ENCODE measurements around the gene TOR1AIP1. TPM values are rescaled to one million over a fixed set of nuclear protein-coding genes. Genes with fewer than 3 reads are reported as not detected.

The TOR1AIP1 gene
- total and polyA plus RNA-seq, 7 donors: 13.2 to 152 (median 117) TPM

DNA sequence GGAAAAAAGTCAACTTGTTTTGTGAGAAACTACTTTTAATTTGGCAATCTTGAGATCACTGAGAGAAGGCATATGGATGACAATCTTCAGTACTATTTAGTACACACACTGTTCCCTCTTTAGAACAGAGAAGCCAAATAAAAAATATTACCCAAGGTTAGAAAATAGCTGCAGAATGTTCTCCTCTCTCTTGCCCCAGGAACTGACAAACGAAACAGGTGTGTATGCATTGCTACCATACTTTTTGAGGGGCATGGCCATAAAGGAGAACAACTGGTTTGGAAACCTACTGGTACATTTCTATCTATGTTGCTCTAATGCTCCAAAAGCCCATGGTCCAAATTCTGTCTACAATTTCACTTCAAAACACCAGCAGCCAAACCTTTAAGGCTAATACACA is 10.1 kb upstream of the TOR1AIP1 start:
- DNase-seq: no peak
- Histone ChIP-seq H3K36me3 (peaks cover 0 to 32% (median 5%) of the 10 kb centered on the region in 4 donors), H3K9me3 (no peaks in the 10 kb centered on the region), H3K4me1 (peaks cover 0 to 64% (median 36%) of the 10 kb centered on the region in 4 donors), H3K27ac (peak overlapping the region in 1 of 4 donors; percentile 32), H3K4me3 (no peak overlapping the region), H3K27me3 (no peaks in the 10 kb centered on the region)
- intact Hi-C loops (cut with DNase I): no loop called here
- WGBS, 2 donors: 55 to 79% methylated on average over 1 of the region's 1 CpG
- no peak for TF ChIP-seq EP300 (IDR thresholded peaks at IDR 0.05)
- no peak for TF ChIP-seq POLR2AphosphoS5 (IDR thresholded peaks at IDR 0.05)
- TF ChIP-seq CTCF (IDR thresholded peaks at IDR 0.05): no peak
- no peak for TF ChIP-seq POLR2A (IDR thresholded peaks at IDR 0.05)

DNA sequence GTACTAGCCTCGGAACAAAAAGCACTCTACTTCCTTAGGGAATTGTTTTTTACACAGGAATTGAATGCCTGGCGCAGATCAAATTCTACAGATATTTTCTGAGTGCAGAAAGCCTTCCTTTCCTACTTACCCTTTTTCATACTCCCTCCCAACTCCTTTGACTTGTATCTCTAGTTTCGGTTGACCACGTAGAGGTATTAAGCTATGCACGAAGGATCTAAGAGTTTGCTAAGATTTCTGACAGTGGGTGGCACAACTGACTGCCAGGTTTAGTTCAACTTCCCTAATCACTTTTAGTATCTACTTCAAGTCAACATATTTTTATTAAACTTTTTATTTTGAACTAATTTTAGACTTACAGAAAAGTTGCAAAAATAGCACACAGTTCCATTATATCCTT is 9.5 kb upstream of the TOR1AIP1 start:
- H3K4me1 ChIP-seq: peaks cover 0 to 65% (median 39%) of the 10 kb centered on the region in 4 donors

DNA sequence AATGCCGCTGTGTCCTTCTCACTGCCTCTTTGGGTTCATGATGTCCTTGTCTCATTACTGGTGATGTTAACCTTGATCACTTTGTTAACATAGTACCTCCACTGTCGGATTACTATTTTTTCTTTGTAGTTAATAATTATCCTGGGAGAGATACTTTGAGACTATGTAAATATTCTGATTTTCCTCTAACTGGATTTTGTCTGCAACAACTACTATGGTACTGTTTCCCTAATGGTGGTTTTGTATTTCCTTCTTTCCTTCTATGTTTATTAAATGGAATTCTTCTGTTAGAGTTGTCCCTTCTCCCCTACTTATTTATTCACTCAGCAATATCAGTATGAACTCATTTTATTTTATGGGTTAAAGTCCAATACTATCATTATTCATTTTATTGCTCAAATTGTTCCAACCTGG is 8.6 kb upstream of the TOR1AIP1 start:
- H3K36me3 ChIP-seq: peaks cover 0 to 29% (median 4%) of the 10 kb centered on the region in 4 donors
- H3K9me3 ChIP-seq: no peaks in the 10 kb centered on the region
- no peak for TF ChIP-seq CTCF (IDR thresholded peaks at IDR 0.05)
- TF ChIP-seq POLR2AphosphoS5 (IDR thresholded peaks at IDR 0.05): no peak
- TF ChIP-seq POLR2A (IDR thresholded peaks at IDR 0.05): no peak
- TF ChIP-seq EP300 (IDR thresholded peaks at IDR 0.05): no peak
- no peak overlapping the region for H3K4me3 ChIP-seq
- H3K27ac ChIP-seq: no peak overlapping the region
- H3K4me1 ChIP-seq: peaks cover 0 to 66% (median 38%) of the 10 kb centered on the region in 4 donors
- intact Hi-C loops (cut with DNase I): no loop called here
- DNase-seq: no peak
- no peaks in the 10 kb centered on the region for H3K27me3 ChIP-seq
- WGBS, 2 donors: 47 to 89% methylated on average over 2 of the region's 2 CpGs

More for the DNA sequence above, 9.5 kb upstream of the TOR1AIP1 start:
- intact Hi-C loops (cut with DNase I): no loop called here
- peak overlapping the region in 1 of 4 donors; percentile 32 for H3K27ac ChIP-seq
- no peaks in the 10 kb centered on the region for H3K9me3 ChIP-seq
- TF ChIP-seq CTCF (IDR thresholded peaks at IDR 0.05): no peak
- no peak for TF ChIP-seq POLR2A (IDR thresholded peaks at IDR 0.05)
- TF ChIP-seq EP300 (IDR thresholded peaks at IDR 0.05): no peak
- TF ChIP-seq POLR2AphosphoS5 (IDR thresholded peaks at IDR 0.05): no peak
- no peak overlapping the region for H3K4me3 ChIP-seq
- H3K27me3 ChIP-seq: no peaks in the 10 kb centered on the region
- 85 to 94% methylated on average over 5 of the region's 5 CpGs for WGBS, 2 donors
- no peak for DNase-seq
- H3K36me3 ChIP-seq: peaks cover 0 to 32% (median 5%) of the 10 kb centered on the region in 4 donors

DNA sequence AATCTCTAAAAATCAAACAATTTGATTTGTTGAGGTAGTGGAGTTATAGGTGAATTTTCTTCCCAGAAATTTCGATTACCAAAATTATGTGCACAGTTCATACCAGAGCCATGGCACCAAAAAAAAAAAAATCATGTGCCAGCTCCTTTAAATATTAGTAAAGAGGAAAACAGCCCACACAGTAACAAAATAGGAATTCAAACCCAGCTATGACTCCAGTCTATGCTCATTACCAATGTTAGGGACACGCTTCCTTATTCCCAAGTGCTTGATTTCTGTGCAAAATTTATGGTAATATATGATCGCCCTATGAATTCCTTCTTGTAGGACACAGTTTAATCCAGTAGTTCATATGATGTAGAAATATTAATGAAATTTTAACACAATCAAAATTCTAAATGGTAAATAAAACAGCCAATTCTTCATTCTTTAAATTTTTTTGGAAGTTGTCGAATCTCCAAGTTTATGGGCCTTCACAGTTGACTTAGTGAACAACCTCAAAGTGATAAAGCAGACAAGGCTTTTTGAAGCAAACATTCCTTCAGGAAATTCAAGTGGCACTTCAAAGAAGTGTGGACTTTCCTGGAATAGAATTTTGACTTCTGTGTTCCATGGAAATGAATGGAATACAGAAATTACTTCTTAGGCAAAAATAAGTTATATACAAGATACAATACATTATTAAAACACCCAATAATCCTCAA is 6.3 kb upstream of the TOR1AIP1 start:
- no peaks in the 10 kb centered on the region for H3K27me3 ChIP-seq
- WGBS, 2 donors: 74 to 88% methylated on average over 4 of the region's 4 CpGs
- H3K9me3 ChIP-seq: no peaks in the 10 kb centered on the region
- H3K27ac ChIP-seq: no peak overlapping the region
- H3K4me1 ChIP-seq: peaks cover 0 to 68% (median 41%) of the 10 kb centered on the region in 4 donors
- intact Hi-C loops (cut with DNase I): no loop called here
- no peak for TF ChIP-seq POLR2AphosphoS5 (IDR thresholded peaks at IDR 0.05)
- TF ChIP-seq CTCF (IDR thresholded peaks at IDR 0.05): no peak
- TF ChIP-seq POLR2A (IDR thresholded peaks at IDR 0.05): no peak
- no peak for TF ChIP-seq EP300 (IDR thresholded peaks at IDR 0.05)
- H3K36me3 ChIP-seq: peaks cover 0 to 21% (median 3%) of the 10 kb centered on the region in 4 donors
- peak overlapping the region in 1 of 4 donors; percentile 74 for H3K4me3 ChIP-seq
- no peak for DNase-seq
